Activated gamma-delta T cell treated with Interleukin-2 at 50 U/mL for 16 hours (primary cell): Measurements from ENCODE around the gene TMEM218.

Source experiments
- DNase-seq: peaks from one replicate; pipeline ENCODE4 v3.0.0-alpha.2; 2020

Gene TMEM218

GRCh38 chr11:125111343-125112207 is at the start of gene TMEM218:
Gene TMEM218 (minus strand): TSS chr11:125111626. CDS start chr11:125102241, 9,385 bp downstream.
- DNase-seq = peak; percentile 96

GRCh38 chr11:125157953-125158680 is 46.7 kb upstream of the TMEM218 start:
- no peak for DNase-seq

- DNase-seq = no peak
These were observed 45.8 kb upstream of the TMEM218 start for GRCh38 chr11:125157118-125157733.

GRCh38 chr11:125156346-125157117 is 45.1 kb upstream of the TMEM218 start:
- no peak for DNase-seq

GRCh38 chr11:125155767-125156166 is 44.3 kb upstream of the TMEM218 start:
- no peak for DNase-seq

- DNase-seq = no peak
These were observed 43.6 kb upstream of the TMEM218 start for GRCh38 chr11:125155100-125155444.

GRCh38 chr11:125154378-125155099 is 43.1 kb upstream of the TMEM218 start:
- DNase-seq = no peak

GRCh38 chr11:125153837-125154236 is 42.4 kb upstream of the TMEM218 start:
- no peak for DNase-seq

GRCh38 chr11:125148743-125149142 is 37.3 kb upstream of the TMEM218 start:
- DNase-seq = no peak

- no peak for DNase-seq
These were observed 36.6 kb upstream of the TMEM218 start for GRCh38 chr11:125148011-125148410.

GRCh38 chr11:125147280-125147679 is 35.9 kb upstream of the TMEM218 start:
- no peak for DNase-seq

- DNase-seq = no peak
These were observed 34.8 kb upstream of the TMEM218 start for GRCh38 chr11:125146232-125146631.

GRCh38 chr11:125141686-125142535 is 30.5 kb upstream of the TMEM218 start:
- DNase-seq = peak; percentile 62

- DNase-seq = no peak
These were observed 29.8 kb upstream of the TMEM218 start for GRCh38 chr11:125141178-125141577.

- DNase-seq = no peak
These were observed 28.8 kb upstream of the TMEM218 start for GRCh38 chr11:125140233-125140632.

GRCh38 chr11:125139778-125140177 is 28.4 kb upstream of the TMEM218 start:
- DNase-seq = no peak

- DNase-seq = no peak
These were observed 27.5 kb upstream of the TMEM218 start for GRCh38 chr11:125138966-125139365.

GRCh38 chr11:125136001-125136400 is 24.6 kb upstream of the TMEM218 start:
- DNase-seq = no peak

GRCh38 chr11:125132596-125132995 is 21.2 kb upstream of the TMEM218 start:
- DNase-seq = no peak

- DNase-seq = no peak
These were observed 20.6 kb upstream of the TMEM218 start for GRCh38 chr11:125132071-125132470.

- no peak for DNase-seq
These were observed 18.0 kb upstream of the TMEM218 start for GRCh38 chr11:125129316-125129993.
